Neuronal stem cell (in vitro differentiated cells): ENCODE data around the gene THADA.
"Not testable (repeated sequence)": the region's sequence is repeated elsewhere in the genome, so short reads cannot be mapped to it uniquely, and the experiment has no call there.

ENCODE experiments used
- DNase-seq: peaks from one replicate; pipeline ENCODE4 v3.0.0-alpha.2; 2013; ENCODE audit warnings: low spot score
- H2AFZ ChIP-seq: one replicate; pipeline ENCODE4 v1.6.1; 2013; ENCODE audit warnings: mild to moderate bottlenecking, low read length, inconsistent platforms
- H2AK5ac ChIP-seq: 2 replicates; pipeline ENCODE4 v1.6.1; 2013; ENCODE audit warnings: low read depth, mild to moderate bottlenecking, inconsistent platforms, low read length, moderate library complexity, mixed read lengths
- H2BK120ac ChIP-seq: 2 replicates; pipeline ENCODE4 v1.6.1; 2013; ENCODE audit warnings: low read depth, mild to moderate bottlenecking, inconsistent platforms, low read length, moderate library complexity, mixed read lengths
- H2BK12ac ChIP-seq: one replicate; pipeline ENCODE4 v1.6.1; 2013; ENCODE audit warnings: low read length, inconsistent platforms
- H2BK15ac ChIP-seq: 2 replicates; pipeline ENCODE4 v1.6.1; 2013; ENCODE audit warnings: mild to moderate bottlenecking, low read length, inconsistent platforms, mixed read lengths
- H2BK5ac ChIP-seq: one replicate; pipeline ENCODE4 v1.6.1; 2013; ENCODE audit warnings: inconsistent platforms, mild to moderate bottlenecking, low read length, moderate library complexity
- H3K14ac ChIP-seq: one replicate; pipeline ENCODE4 v1.6.1; 2013; ENCODE audit warnings: low read length, inconsistent platforms
- H3K18ac ChIP-seq: 2 replicates; pipeline ENCODE4 v1.6.1; 2013; ENCODE audit warnings: low read length, inconsistent platforms
- H3K23ac ChIP-seq: 2 replicates; pipeline ENCODE4 v1.6.1; 2013; ENCODE audit warnings: low read depth, mild to moderate bottlenecking, mixed read lengths, low read length, inconsistent platforms; ENCODE audit not compliant: poor library complexity
- H3K27ac ChIP-seq: replicated peaks from 3 replicates; pipeline ENCODE4 v1.5.1; 2013; ENCODE audit warnings: low read length, inconsistent platforms
- H3K27me3 ChIP-seq, 3 experiments: 2 replicates each; pipeline ENCODE4 v1.6.1; 2013; ENCODE audit warnings: low read length in 3 of 3, mild to moderate bottlenecking in 2 of 3, inconsistent platforms in 1 of 3, low read depth in 1 of 3, mixed read lengths in 1 of 3, moderate library complexity in 1 of 3; ENCODE audit not compliant: control insufficient read depth in 3 of 3, insufficient read depth in 3 of 3
- H3K36me3 ChIP-seq, 2 donors: replicated peaks in 1 of 2; 2 replicates each; pipeline ENCODE4 v1.6.1; 2013; ENCODE audit warnings: low read length in 2 of 2; ENCODE audit not compliant: control insufficient read depth in 2 of 2, insufficient read depth in 2 of 2
- H3K4ac ChIP-seq: 2 replicates; pipeline ENCODE4 v1.6.1; 2013; ENCODE audit warnings: inconsistent platforms, mild to moderate bottlenecking, low read length, moderate library complexity
- H3K4me1 ChIP-seq, 2 donors: 1 replicate in 1 of 2; 2 replicates in 1 of 2; pipeline ENCODE4 v1.6.1; 2013; ENCODE audit warnings: low read length in 2 of 2, low read depth in 1 of 2; ENCODE audit not compliant: control insufficient read depth in 2 of 2, insufficient read depth in 1 of 2
- H3K4me2 ChIP-seq: one replicate; pipeline ENCODE4 v1.6.1; 2013; ENCODE audit warnings: mild to moderate bottlenecking, low read length, inconsistent platforms; ENCODE audit not compliant: insufficient read depth, poor library complexity, severe bottlenecking
- H3K4me3 ChIP-seq, 2 donors: 2 replicates each; pipeline ENCODE4 v1.5.1; 2013; ENCODE audit warnings: low read length in 2 of 2, mild to moderate bottlenecking in 2 of 2, inconsistent platforms in 1 of 2, moderate library complexity in 1 of 2
- H3K79me1 ChIP-seq: one replicate; pipeline ENCODE4 v1.6.1; 2013; ENCODE audit warnings: low read depth, mild to moderate bottlenecking, inconsistent platforms, low read length, moderate library complexity
- H3K9ac ChIP-seq: one replicate; pipeline ENCODE4 v1.6.1; 2013; ENCODE audit warnings: mild to moderate bottlenecking, low read depth, low read length, inconsistent platforms; ENCODE audit not compliant: poor library complexity
- H3K9me3 ChIP-seq, 2 donors: replicated peaks in 1 of 2; 2 replicates each; pipeline versions ENCODE3 to v1.6.1; 2013; ENCODE audit warnings: low read length in 2 of 2, mild to moderate bottlenecking in 2 of 2, inconsistent platforms in 1 of 2, low read depth in 1 of 2, mixed read lengths in 1 of 2, moderate library complexity in 1 of 2; ENCODE audit not compliant: control insufficient read depth in 2 of 2, insufficient read depth in 1 of 2
- H4K8ac ChIP-seq: one replicate; pipeline ENCODE4 v1.6.1; 2013; ENCODE audit warnings: low read depth, mild to moderate bottlenecking, inconsistent platforms, low read length, moderate library complexity
- H4K91ac ChIP-seq: one replicate; pipeline ENCODE4 v1.6.1; 2013; ENCODE audit warnings: low read length, low read depth, mild to moderate bottlenecking, inconsistent platforms; ENCODE audit not compliant: poor library complexity
- WGBS, 2 donors: extraction: QIAGEN DNeasy Blood & Tissue Kit; methylation state at CpG; one replicate each; pipeline ENCODE4 v1.1.7; 2013; ENCODE audit warnings: missing lambda C conversion rate in 2 of 2, mixed read lengths in 1 of 2; ENCODE audit not compliant: insufficient read length in 2 of 2, insufficient replicate concordance in 1 of 2; ENCODE audit errors: extremely low coverage in 2 of 2; 5-methylcytosine and 5-hydroxymethylcytosine counted together

THADA gene

GRCh38 chr2:43387092-43388062 is 208.5 kb downstream of the THADA start:
- Histone ChIP-seq H3K79me1 (no peaks in the 10 kb centered on the region), H3K18ac (no peak overlapping the region), H2BK15ac (no peak overlapping the region), H3K9ac (no peak overlapping the region), H3K36me3 (no peaks in the 10 kb centered on the region), H3K4ac (no peak overlapping the region), H3K14ac (no peak overlapping the region), H4K8ac (no peak overlapping the region), H2AFZ (no peak overlapping the region), H3K23ac (no peak overlapping the region), H3K4me3 (no peak overlapping the region), H3K9me3 (no peaks in the 10 kb centered on the region), H3K27ac (no peak overlapping the region), H2AK5ac (no peak overlapping the region), H2BK5ac (no peak overlapping the region), H2BK120ac (no peak overlapping the region), H2BK12ac (no peak overlapping the region), H3K4me2 (no peak overlapping the region), H4K91ac (no peak overlapping the region), H3K4me1 (no peaks in the 10 kb centered on the region), H3K27me3 (no peaks in the 10 kb centered on the region)
- no CpG with 5 or more reads among the region's 7 CpGs for WGBS, 2 donors
- DNase-seq, result no peak

GRCh38 chr2:43386679-43387078 is 209.2 kb downstream of the THADA start:
- H3K4me3 ChIP-seq, H3K27ac ChIP-seq, H2AK5ac ChIP-seq, H3K23ac ChIP-seq, H2BK15ac ChIP-seq, H3K27me3 ChIP-seq, H2BK5ac ChIP-seq, H3K4me1 ChIP-seq, H4K91ac ChIP-seq, H3K9me3 ChIP-seq, H3K18ac ChIP-seq, H3K14ac ChIP-seq, H4K8ac ChIP-seq, H3K9ac ChIP-seq, H2BK120ac ChIP-seq, H3K79me1 ChIP-seq, DNase-seq, H2AFZ ChIP-seq, H3K36me3 ChIP-seq, H3K4me2 ChIP-seq, H3K4ac ChIP-seq, H2BK12ac ChIP-seq: not testable (repeated sequence)
- WGBS, 2 donors, result no CpG with 5 or more reads among the region's 9 CpGs

- Histone ChIP-seq H3K4me3 (no peak overlapping the region), H4K91ac (no peak overlapping the region), H2AK5ac (no peak overlapping the region), H2BK120ac (no peak overlapping the region), H3K4ac (no peak overlapping the region), H3K23ac (no peak overlapping the region), H3K14ac (no peak overlapping the region), H3K27me3 (no peaks in the 10 kb centered on the region), H3K4me1 (no peaks in the 10 kb centered on the region), H2BK12ac (no peak overlapping the region), H2AFZ (no peak overlapping the region), H4K8ac (no peak overlapping the region), H2BK5ac (no peak overlapping the region), H3K18ac (no peak overlapping the region), H2BK15ac (no peak overlapping the region), H3K9me3 (no peaks in the 10 kb centered on the region), H3K4me2 (no peak overlapping the region), H3K27ac (no peak overlapping the region), H3K79me1 (no peaks in the 10 kb centered on the region), H3K36me3 (no peaks in the 10 kb centered on the region), H3K9ac (no peak overlapping the region)
- DNase-seq, result no peak
- WGBS, 2 donors, result no CpG with 5 or more reads among the region's 1 CpG
These were observed 211.7 kb downstream of the THADA start for GRCh38 chr2:43384143-43384542.

- Histone ChIP-seq H3K36me3 (no peaks in the 10 kb centered on the region), H2BK15ac (no peak overlapping the region), H3K79me1 (no peaks in the 10 kb centered on the region), H3K4me3 (no peak overlapping the region), H3K4me2 (no peak overlapping the region), H2AK5ac (no peak overlapping the region), H3K4me1 (no peaks in the 10 kb centered on the region), H3K18ac (no peak overlapping the region), H2BK120ac (no peak overlapping the region), H2AFZ (no peak overlapping the region), H3K4ac (no peak overlapping the region), H3K27me3 (no peaks in the 10 kb centered on the region), H4K8ac (no peak overlapping the region), H4K91ac (no peak overlapping the region), H3K9me3 (no peaks in the 10 kb centered on the region), H3K23ac (no peak overlapping the region), H2BK12ac (no peak overlapping the region), H3K9ac (no peak overlapping the region), H3K14ac (no peak overlapping the region), H2BK5ac (no peak overlapping the region), H3K27ac (no peak overlapping the region)
- no peak for DNase-seq
- no CpG with 5 or more reads among the region's 2 CpGs for WGBS, 2 donors
These were observed 212.3 kb downstream of the THADA start for GRCh38 chr2:43383533-43383932.
